NT2/D1 (cell line): Measurements from ENCODE around the gene ATPAF2.

Source experiments
- SUZ12 ChIP-seq: IDR thresholded peaks from 2 replicates; pipeline ENCODE4 v1.6.1; 2011; ENCODE audit not compliant: insufficient read length, insufficient read depth; ENCODE audit errors: extremely low read depth
- YY1 ChIP-seq: IDR thresholded peaks from 2 replicates; pipeline ENCODE4 v1.6.1; 2011; ENCODE audit not compliant: insufficient read length, insufficient read depth
- ZNF274 ChIP-seq: IDR thresholded peaks from 2 replicates; pipeline ENCODE4 v1.6.1; 2011; ENCODE audit warnings: mild to moderate bottlenecking, low read depth, low read length

- TF ChIP-seq YY1 (no peak), SUZ12 (no peak), ZNF274 (no peak)
These were observed 67.4 kb downstream of the ATPAF2 start for GRCh38 chr17:17971431-17972125.
